HEK293 (cell line): ENCODE measurements around the gene HEPACAM.

ENCODE experiments used
- CTCF ChIA-PET: fragments of 350-600 bp; formaldehyde crosslinking; extraction: SDS; loops from one replicate; lab custom pipeline; 2021; ENCODE audit warnings: antibody characterized with exemption; lab: Yijun Ruan, JAX
- POLR2A ChIA-PET: fragments of 300-600 bp; formaldehyde crosslinking; extraction: SDS; loops from one replicate; lab custom pipeline; 2020; ENCODE audit warnings: antibody characterized with exemption, inconsistent platforms; lab: Yijun Ruan, JAX
- H3K27ac ChIP-seq: fragments of 200-500 bp; sonication (Bioruptor generic); 2 replicates; pipeline ENCODE4 v1.5.1; 2014; ENCODE audit warnings: low read depth, low read length, control low read depth, inconsistent platforms; ENCODE audit errors: extremely low read depth
- H3K36me3 ChIP-seq, 2 experiments: fragments of 200-500 bp in 1 of 2; sonication (Bioruptor generic) in 1 of 2; 1 replicate in 1 of 2; 2 replicates in 1 of 2; pipeline ENCODE4 v1.5.1; 2014 to 2017; ENCODE audit warnings: inconsistent platforms in 2 of 2, low read length in 2 of 2; ENCODE audit not compliant: control insufficient read depth in 2 of 2, insufficient read depth in 1 of 2
- H3K4me1 ChIP-seq: fragments of 200-500 bp; sonication (Bioruptor generic); 2 replicates; pipeline ENCODE4 v1.5.1; 2014; ENCODE audit warnings: mild to moderate bottlenecking, low read length, inconsistent platforms; ENCODE audit not compliant: control insufficient read depth, insufficient read depth
- H3K4me3 ChIP-seq: 2 replicates; pipeline ENCODE4 v1.5.1; 2011; ENCODE audit warnings: low read depth, mild to moderate bottlenecking, control low read depth, low read length, moderate library complexity
- H3K9me3 ChIP-seq: fragments of 200-500 bp; sonication (Bioruptor generic); 2 replicates; pipeline ENCODE4 v1.5.1; 2014; ENCODE audit warnings: low read depth, low read length, inconsistent platforms; ENCODE audit not compliant: control insufficient read depth, insufficient read depth
- HOXC10 ChIP-seq: sonication (generic); formaldehyde crosslinking; IDR thresholded peaks from 2 replicates; pipeline ENCODE4 v1.8.1; 2023; ENCODE audit warnings: mild to moderate bottlenecking, missing genetic modification reagents
- MZF1 ChIP-seq: fragments of 450-650 bp; formaldehyde crosslinking; IDR thresholded peaks from 2 replicates; pipeline ENCODE4 v1.5.1; 2017; ENCODE audit warnings: missing biosample characterization, missing genetic modification characterization, borderline replicate concordance
- ZBTB21 ChIP-seq: fragments of 450-650 bp; formaldehyde crosslinking; IDR thresholded peaks from 2 replicates; pipeline ENCODE4 v1.5.1; 2017; ENCODE audit warnings: missing biosample characterization, missing genetic modification characterization
- ZFP41 ChIP-seq: fragments of 450-650 bp; formaldehyde crosslinking; IDR thresholded peaks from 2 replicates; pipeline ENCODE4 v1.5.1; 2016; ENCODE audit warnings: missing biosample characterization, missing genetic modification characterization, borderline replicate concordance
- ZNF133 ChIP-seq: fragments of 450-650 bp; formaldehyde crosslinking; IDR thresholded peaks from 2 replicates; pipeline ENCODE4 v1.5.1; 2016; ENCODE audit warnings: missing biosample characterization, missing genetic modification characterization
- ZNF174 ChIP-seq: fragments of 450-650 bp; formaldehyde crosslinking; IDR thresholded peaks from 2 replicates; pipeline ENCODE4 v1.5.0; 2017; ENCODE audit warnings: missing biosample characterization, mild to moderate bottlenecking, missing genetic modification characterization
- ZNF555 ChIP-seq: fragments of 450-650 bp; formaldehyde crosslinking; conservative IDR thresholded peaks from 2 replicates; pipeline ENCODE4 v1.5.1; 2017; ENCODE audit warnings: missing biosample characterization, mild to moderate bottlenecking, missing genetic modification characterization, inconsistent platforms
- ZNF561 ChIP-seq: fragments of 450-650 bp; IDR thresholded peaks from 2 replicates; pipeline ENCODE4 v1.5.1; 2018; ENCODE audit warnings: missing biosample characterization, missing genetic modification characterization, borderline replicate concordance
- ZNF600 ChIP-seq: fragments of 450-650 bp; formaldehyde crosslinking; IDR thresholded peaks from 2 replicates; pipeline ENCODE4 v1.5.1; 2016; ENCODE audit warnings: missing biosample characterization, missing genetic modification characterization
- ZNF624 ChIP-seq: fragments of 450-650 bp; formaldehyde crosslinking; IDR thresholded peaks from 2 replicates; pipeline ENCODE4 v1.5.1; 2017; ENCODE audit warnings: missing biosample characterization, missing genetic modification characterization
- ZNF664 ChIP-seq: fragments of 450-650 bp; formaldehyde crosslinking; IDR thresholded peaks from 2 replicates; pipeline ENCODE4 v1.5.1; 2016; ENCODE audit warnings: missing biosample characterization, missing genetic modification characterization
- ZNF785 ChIP-seq: fragments of 450-650 bp; formaldehyde crosslinking; IDR thresholded peaks from 2 replicates; pipeline ENCODE4 v1.5.1; 2016; ENCODE audit warnings: missing biosample characterization, missing genetic modification characterization
- TF ChIP-seq, protein P1 (sequence below): fragments of 450-650 bp; formaldehyde crosslinking; IDR thresholded peaks from 2 replicates; pipeline ENCODE4 v1.5.1; 2016; ENCODE audit warnings: missing biosample characterization, missing genetic modification characterization
- TF ChIP-seq, protein P2 (sequence below): fragments of 450-650 bp; formaldehyde crosslinking; IDR thresholded peaks from 2 replicates; pipeline ENCODE4 v1.5.1; 2016; ENCODE audit warnings: missing biosample characterization, missing genetic modification characterization
- TF ChIP-seq, protein P3 (sequence below): fragments of 450-650 bp; formaldehyde crosslinking; IDR thresholded peaks from 2 replicates; pipeline ENCODE4 v1.5.1; 2016; ENCODE audit warnings: missing biosample characterization, missing genetic modification characterization
- TF ChIP-seq, protein P4 (sequence below): fragments of 450-650 bp; formaldehyde crosslinking; IDR thresholded peaks from 2 replicates; pipeline ENCODE4 v1.5.1; 2016; ENCODE audit warnings: missing biosample characterization, missing genetic modification characterization
- TF ChIP-seq, protein P5 (sequence below): fragments of 450-650 bp; formaldehyde crosslinking; IDR thresholded peaks from 2 replicates; pipeline ENCODE4 v1.5.1; 2016; ENCODE audit warnings: missing biosample characterization, missing genetic modification characterization

Gene HEPACAM

DNA sequence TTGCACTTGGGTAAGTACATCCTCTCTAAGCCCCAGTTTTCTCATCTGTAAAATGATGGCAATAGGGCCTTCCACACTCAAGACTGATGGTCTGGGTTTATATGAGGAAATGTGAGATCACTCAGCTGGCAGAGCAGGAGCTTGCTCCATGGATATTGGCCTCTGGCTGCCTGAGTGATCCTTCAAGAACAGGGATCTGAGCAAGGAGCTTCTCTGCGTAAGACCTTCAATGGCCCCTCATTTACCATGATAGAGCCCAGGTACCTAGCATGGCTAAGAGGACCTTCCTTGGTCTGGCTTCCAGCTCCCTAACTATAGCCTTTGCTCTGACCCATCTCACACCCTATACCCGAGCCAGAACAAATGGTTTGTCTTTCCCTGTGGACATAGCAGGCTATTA, 43.7 kb downstream of the HEPACAM start (continued):
- TF ChIP-seq, protein P1, sequence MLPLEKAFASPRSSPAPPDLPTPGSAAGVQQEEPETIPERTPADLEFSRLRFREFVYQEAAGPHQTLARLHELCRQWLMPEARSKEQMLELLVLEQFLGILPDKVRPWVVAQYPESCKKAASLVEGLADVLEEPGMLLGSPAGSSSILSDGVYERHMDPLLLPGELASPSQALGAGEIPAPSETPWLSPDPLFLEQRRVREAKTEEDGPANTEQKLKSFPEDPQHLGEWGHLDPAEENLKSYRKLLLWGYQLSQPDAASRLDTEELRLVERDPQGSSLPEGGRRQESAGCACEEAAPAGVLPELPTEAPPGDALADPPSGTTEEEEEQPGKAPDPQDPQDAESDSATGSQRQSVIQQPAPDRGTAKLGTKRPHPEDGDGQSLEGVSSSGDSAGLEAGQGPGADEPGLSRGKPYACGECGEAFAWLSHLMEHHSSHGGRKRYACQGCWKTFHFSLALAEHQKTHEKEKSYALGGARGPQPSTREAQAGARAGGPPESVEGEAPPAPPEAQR (tag by site-specific recombination): no peak
- no peak for TF ChIP-seq ZBTB21 (tag by site-specific recombination)

DNA sequence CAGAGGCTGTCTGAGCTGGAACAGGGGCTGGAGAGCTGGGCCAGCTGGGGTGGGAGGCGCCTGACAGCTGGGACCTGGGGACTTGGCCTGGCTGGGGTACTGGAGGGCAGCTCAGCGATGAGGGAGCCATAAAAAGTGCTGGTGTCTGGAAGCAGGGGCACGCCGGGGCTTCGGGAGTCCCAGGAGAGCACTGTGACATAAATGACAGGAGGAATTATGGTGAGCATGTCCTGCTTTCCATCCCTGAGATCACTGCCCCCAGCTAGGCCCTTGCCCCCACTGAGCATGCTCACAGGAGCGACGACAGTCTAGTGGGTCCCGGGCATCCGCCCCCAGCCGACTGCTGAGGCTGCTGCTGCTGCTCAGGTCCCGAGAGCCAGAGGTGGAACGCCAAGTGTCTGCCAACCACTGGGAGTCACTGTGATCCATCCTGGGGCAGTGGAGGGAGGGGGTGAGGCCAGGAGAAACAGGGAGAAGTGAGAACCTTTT, 44.4 kb downstream of the HEPACAM start:
- Histone ChIP-seq H3K27ac (no peak overlapping the region), H3K36me3 (no peaks in the 10 kb centered on the region), H3K4me1 (no peaks in the 10 kb centered on the region), H3K4me3 (no peak overlapping the region), H3K9me3 (no peaks in the 10 kb centered on the region)
- ChIA-PET CTCF (interaction anchor here (1.0 to 1.6 kb wide), 3 partner anchors 15 to 537 kb away, joined by 3 to 9 read pairs (median 3); no protein-coding TSS in a partner anchor), POLR2A (interaction anchor here (0.6 kb wide), 1 partner anchor 15 kb away, joined by 3 read pairs; no protein-coding TSS in a partner anchor)
- TF ChIP-seq ZNF561 (tag by site-specific recombination): no peak
- no peak for TF ChIP-seq ZNF174 (tag by site-specific recombination)
- TF ChIP-seq ZNF555: no peak
- TF ChIP-seq ZFP41 (tag by site-specific recombination): no peak
- no peak for TF ChIP-seq ZNF624 (tag by site-specific recombination)
- TF ChIP-seq, protein P2, sequence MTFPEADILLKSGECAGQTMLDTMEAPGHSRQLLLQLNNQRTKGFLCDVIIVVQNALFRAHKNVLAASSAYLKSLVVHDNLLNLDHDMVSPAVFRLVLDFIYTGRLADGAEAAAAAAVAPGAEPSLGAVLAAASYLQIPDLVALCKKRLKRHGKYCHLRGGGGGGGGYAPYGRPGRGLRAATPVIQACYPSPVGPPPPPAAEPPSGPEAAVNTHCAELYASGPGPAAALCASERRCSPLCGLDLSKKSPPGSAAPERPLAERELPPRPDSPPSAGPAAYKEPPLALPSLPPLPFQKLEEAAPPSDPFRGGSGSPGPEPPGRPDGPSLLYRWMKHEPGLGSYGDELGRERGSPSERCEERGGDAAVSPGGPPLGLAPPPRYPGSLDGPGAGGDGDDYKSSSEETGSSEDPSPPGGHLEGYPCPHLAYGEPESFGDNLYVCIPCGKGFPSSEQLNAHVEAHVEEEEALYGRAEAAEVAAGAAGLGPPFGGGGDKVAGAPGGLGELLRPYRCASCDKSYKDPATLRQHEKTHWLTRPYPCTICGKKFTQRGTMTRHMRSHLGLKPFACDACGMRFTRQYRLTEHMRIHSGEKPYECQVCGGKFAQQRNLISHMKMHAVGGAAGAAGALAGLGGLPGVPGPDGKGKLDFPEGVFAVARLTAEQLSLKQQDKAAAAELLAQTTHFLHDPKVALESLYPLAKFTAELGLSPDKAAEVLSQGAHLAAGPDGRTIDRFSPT: no peak
- TF ChIP-seq, protein P3, sequence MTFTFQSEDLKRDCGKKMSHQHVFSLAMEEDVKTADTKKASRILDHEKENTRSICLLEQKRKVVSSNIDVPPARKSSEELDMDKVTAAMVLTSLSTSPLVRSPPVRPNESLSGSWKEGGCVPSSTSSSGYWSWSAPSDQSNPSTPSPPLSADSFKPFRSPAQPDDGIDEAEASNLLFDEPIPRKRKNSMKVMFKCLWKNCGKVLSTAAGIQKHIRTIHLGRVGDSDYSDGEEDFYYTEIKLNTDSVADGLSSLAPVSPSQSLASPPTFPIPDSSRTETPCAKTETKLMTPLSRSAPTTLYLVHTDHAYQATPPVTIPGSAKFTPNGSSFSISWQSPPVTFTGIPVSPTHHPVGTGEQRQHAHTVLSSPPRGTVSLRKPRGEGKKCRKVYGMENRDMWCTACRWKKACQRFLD: no peak
- no peak for TF ChIP-seq ZNF664 (tag by site-specific recombination)
- no peak for TF ChIP-seq ZNF133 (tag by site-specific recombination)
- no peak for TF ChIP-seq ZNF785 (tag by site-specific recombination)
- no peak for TF ChIP-seq HOXC10 (CRISPR knock-in tag)
- TF ChIP-seq, protein P4, sequence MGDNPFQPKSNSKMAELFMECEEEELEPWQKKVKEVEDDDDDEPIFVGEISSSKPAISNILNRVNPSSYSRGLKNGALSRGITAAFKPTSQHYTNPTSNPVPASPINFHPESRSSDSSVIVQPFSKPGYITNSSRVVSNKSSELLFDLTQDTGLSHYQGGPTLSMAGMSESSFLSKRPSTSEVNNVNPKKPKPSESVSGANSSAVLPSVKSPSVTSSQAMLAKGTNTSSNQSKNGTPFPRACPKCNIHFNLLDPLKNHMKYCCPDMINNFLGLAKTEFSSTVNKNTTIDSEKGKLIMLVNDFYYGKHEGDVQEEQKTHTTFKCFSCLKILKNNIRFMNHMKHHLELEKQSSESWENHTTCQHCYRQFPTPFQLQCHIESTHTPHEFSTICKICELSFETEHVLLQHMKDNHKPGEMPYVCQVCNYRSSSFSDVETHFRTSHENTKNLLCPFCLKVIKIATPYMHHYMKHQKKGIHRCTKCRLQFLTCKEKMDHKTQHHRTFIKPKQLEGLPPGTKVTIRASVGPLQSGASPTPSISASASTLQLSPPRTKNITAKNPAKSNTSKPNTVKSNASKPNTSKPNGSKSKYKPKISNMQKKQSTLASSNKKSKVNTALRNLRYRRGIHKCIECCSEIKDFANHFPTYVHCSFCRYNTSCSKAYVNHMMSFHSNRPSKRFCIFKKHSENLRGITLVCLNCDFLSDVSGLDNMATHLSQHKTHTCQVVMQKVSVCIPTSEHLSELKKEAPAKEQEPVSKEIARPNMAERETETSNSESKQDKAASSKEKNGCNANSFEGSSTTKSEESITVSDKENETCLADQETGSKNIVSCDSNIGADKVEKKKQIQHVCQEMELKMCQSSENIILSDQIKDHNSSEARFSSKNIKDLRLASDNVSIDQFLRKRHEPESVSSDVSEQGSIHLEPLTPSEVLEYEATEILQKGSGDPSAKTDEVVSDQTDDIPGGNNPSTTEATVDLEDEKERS (tag by site-specific recombination): no peak
- no peak for TF ChIP-seq MZF1 (tag by site-specific recombination)
- TF ChIP-seq, protein P5, sequence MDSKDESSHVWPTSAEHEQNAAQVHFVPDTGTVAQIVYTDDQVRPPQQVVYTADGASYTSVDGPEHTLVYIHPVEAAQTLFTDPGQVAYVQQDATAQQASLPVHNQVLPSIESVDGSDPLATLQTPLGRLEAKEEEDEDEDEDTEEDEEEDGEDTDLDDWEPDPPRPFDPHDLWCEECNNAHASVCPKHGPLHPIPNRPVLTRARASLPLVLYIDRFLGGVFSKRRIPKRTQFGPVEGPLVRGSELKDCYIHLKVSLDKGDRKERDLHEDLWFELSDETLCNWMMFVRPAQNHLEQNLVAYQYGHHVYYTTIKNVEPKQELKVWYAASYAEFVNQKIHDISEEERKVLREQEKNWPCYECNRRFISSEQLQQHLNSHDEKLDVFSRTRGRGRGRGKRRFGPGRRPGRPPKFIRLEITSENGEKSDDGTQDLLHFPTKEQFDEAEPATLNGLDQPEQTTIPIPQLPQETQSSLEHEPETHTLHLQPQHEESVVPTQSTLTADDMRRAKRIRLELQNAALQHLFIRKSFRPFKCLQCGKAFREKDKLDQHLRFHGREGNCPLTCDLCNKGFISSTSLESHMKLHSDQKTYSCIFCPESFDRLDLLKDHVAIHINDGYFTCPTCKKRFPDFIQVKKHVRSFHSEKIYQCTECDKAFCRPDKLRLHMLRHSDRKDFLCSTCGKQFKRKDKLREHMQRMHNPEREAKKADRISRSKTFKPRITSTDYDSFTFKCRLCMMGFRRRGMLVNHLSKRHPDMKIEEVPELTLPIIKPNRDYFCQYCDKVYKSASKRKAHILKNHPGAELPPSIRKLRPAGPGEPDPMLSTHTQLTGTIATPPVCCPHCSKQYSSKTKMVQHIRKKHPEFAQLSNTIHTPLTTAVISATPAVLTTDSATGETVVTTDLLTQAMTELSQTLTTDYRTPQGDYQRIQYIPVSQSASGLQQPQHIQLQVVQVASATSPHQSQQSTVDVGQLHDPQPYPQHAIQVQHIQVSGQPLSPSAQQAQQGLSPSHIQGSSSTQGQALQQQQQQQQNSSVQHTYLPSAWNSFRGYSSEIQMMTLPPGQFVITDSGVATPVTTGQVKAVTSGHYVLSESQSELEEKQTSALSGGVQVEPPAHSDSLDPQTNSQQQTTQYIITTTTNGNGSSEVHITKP (tag by site-specific recombination): no peak
- TF ChIP-seq ZNF600 (tag by site-specific recombination): no peak
